Natural killer cell (primary cell): ENCODE measurements around the gene WNK2. TPM values are rescaled to one million over a fixed set of nuclear protein-coding genes. Genes with fewer than 3 reads are reported as not detected.
A peak's percentile ranks its signal among the peaks of the same experiment; 100 is the strongest.

Source experiments
- ATAC-seq, 3 donors: fragments of 150-1000 bp in 2 of 3; fragments of 200-7000 bp in 1 of 3; cut with Tn5 transposase; 1 replicate in 1 of 3; 2 replicates in 2 of 3; pipeline ENCODE4 v1.10.0; 2021; ENCODE audit warnings: mild to moderate bottlenecking in 2 of 3, moderate library complexity in 2 of 3
- DNase-seq, 2 donors: peaks; one replicate each; pipeline versions ENCODE4 v3.0.0 to v3.0.0-alpha.2; 2013 to 2021; ENCODE audit warnings: mixed read lengths in 1 of 2
- H3K27ac ChIP-seq: one replicate; pipeline ENCODE4 v1.5.1; 2013; ENCODE audit warnings: mild to moderate bottlenecking, low read length
- H3K27me3 ChIP-seq: one replicate; pipeline ENCODE4 v1.6.1; 2013; ENCODE audit warnings: low read length; ENCODE audit not compliant: control insufficient read depth, insufficient read depth
- H3K36me3 ChIP-seq: one replicate; pipeline ENCODE4 v1.6.1; 2013; ENCODE audit warnings: low read length; ENCODE audit not compliant: control insufficient read depth, insufficient read depth
- H3K4me1 ChIP-seq: one replicate; pipeline ENCODE4 v1.6.1; 2013; ENCODE audit warnings: low read length; ENCODE audit not compliant: control insufficient read depth, insufficient read depth
- H3K4me3 ChIP-seq: one replicate; pipeline ENCODE4 v1.5.1; 2013; ENCODE audit warnings: low read length
- H3K9me3 ChIP-seq: one replicate; pipeline ENCODE4 v1.6.1; 2013; ENCODE audit warnings: low read length; ENCODE audit not compliant: control insufficient read depth, insufficient read depth
- H3K27ac Mint-ChIP-seq, 2 donors: one replicate each; pipeline ENCODE4 v1.8.0; 2022; ENCODE audit warnings: mild to moderate bottlenecking in 2 of 2, mixed read lengths in 2 of 2, moderate library complexity in 1 of 2
- H3K27me3 Mint-ChIP-seq, 2 donors: one replicate each; pipeline ENCODE4 v1.8.0; 2022; ENCODE audit warnings: low read depth in 2 of 2, mixed read lengths in 2 of 2
- H3K36me3 Mint-ChIP-seq: one replicate; pipeline ENCODE4 v1.8.0; 2022; ENCODE audit warnings: mixed read lengths
- H3K4me1 Mint-ChIP-seq, 2 donors: one replicate each; pipeline ENCODE4 v1.8.0; 2022; ENCODE audit warnings: mixed read lengths in 2 of 2
- H3K4me3 Mint-ChIP-seq: one replicate; pipeline ENCODE4 v1.8.0; 2022; ENCODE audit warnings: mild to moderate bottlenecking, moderate library complexity, mixed read lengths
- H3K9me3 Mint-ChIP-seq, 2 donors: one replicate each; pipeline ENCODE4 v1.8.0; 2022; ENCODE audit warnings: mixed read lengths in 2 of 2
- CTCF ChIP-seq: fragments of 200-600 bp; IDR thresholded peaks from one replicate; pipeline ENCODE4 v1.8.0; 2022; ENCODE audit warnings: antibody characterized with exemption
- WGBS: methylation state at CpG from one replicate; pipeline ENCODE4 v1.1.7; 2013; ENCODE audit warnings: missing lambda C conversion rate; ENCODE audit not compliant: insufficient coverage; 5-methylcytosine and 5-hydroxymethylcytosine counted together
- intact Hi-C: fragments of 100-400 bp; cut with micrococcal nuclease; formaldehyde crosslinking; loops from one replicate; pipeline ENCODE4 v1.14.2; 2022
- total RNA-seq, 4 donors: library from RNA; stranded (reverse); fragments of 120-200 nt in 1 of 4; gene quantifications; one replicate each; pipeline versions ENCODE4 v1.2.3 to v1.2.4, GENCODE V29; 2013 to 2022

The WNK2 gene
- total RNA-seq, 3 donors from 2014 or later (not counting 1 experiment from before 2014, with no cell fraction given), result 0.25 TPM; not detected in 2

- intact Hi-C loops, result no loop called here
- Histone ChIP-seq H3K27me3 (peaks cover 7% of the 10 kb centered on the region), H3K36me3 (no peaks in the 10 kb centered on the region), H3K9me3 (no peaks in the 10 kb centered on the region), H3K4me1 (peaks cover 8% of the 10 kb centered on the region), H3K4me3 (no peak overlapping the region), H3K27ac (no peak overlapping the region)
- Mint-ChIP-seq H3K9me3 (no peaks in the 10 kb centered on the region), H3K36me3 (no peaks in the 10 kb centered on the region), H3K4me3 (no peak overlapping the region), H3K27ac (no peak overlapping the region), H3K27me3 (peaks cover 30 to 45% of the 10 kb centered on the region in 2 donors), H3K4me1 (peaks cover 0 to 9% of the 10 kb centered on the region in 2 donors)
- 93% methylated on average over 17 of the region's 17 CpGs for WGBS
- DNase-seq (no peak), ATAC-seq (no peak)
- no peak for TF ChIP-seq CTCF
These were observed 117.4 kb downstream of the WNK2 start for GRCh38 chr9:93301291-93301811.

GRCh38 chr9:93301911-93302541 lies 118.1 kb downstream of the WNK2 start:
- peaks cover 7% of the 10 kb centered on the region for H3K27me3 ChIP-seq
- Mint-ChIP-seq H3K27me3 (peaks cover 34 to 47% of the 10 kb centered on the region in 2 donors), H3K36me3 (no peaks in the 10 kb centered on the region), H3K4me1 (peaks cover 0 to 9% of the 10 kb centered on the region in 2 donors), H3K4me3 (no peak overlapping the region), H3K27ac (no peak overlapping the region), H3K9me3 (no peaks in the 10 kb centered on the region)
- 90% methylated on average over 16 of the region's 16 CpGs for WGBS
- H3K9me3 ChIP-seq, result no peaks in the 10 kb centered on the region
- no peak for DNase-seq
- no peak for ATAC-seq
- peaks cover 7% of the 10 kb centered on the region for H3K4me1 ChIP-seq
- H3K4me3 ChIP-seq, result no peak overlapping the region
- no peak for TF ChIP-seq CTCF
- no peaks in the 10 kb centered on the region for H3K36me3 ChIP-seq
- H3K27ac ChIP-seq, result no peak overlapping the region
- intact Hi-C loops, result loop anchor here (1.0 to 2.0 kb wide), 2 partner anchors 143 to 193 kb away; no protein-coding TSS in a partner anchor

GRCh38 chr9:93302586-93303257 lies 118.8 kb downstream of the WNK2 start:
- Histone ChIP-seq H3K9me3 (no peaks in the 10 kb centered on the region), H3K36me3 (no peaks in the 10 kb centered on the region), H3K27me3 (peaks cover 2% of the 10 kb centered on the region), H3K4me1 (peaks cover 5% of the 10 kb centered on the region), H3K27ac (no peak overlapping the region), H3K4me3 (no peak overlapping the region)
- intact Hi-C loops, result loop anchor here (1.0 to 2.0 kb wide), 2 partner anchors 144 to 193 kb away; no protein-coding TSS in a partner anchor
- Mint-ChIP-seq H3K4me1 (peaks cover 0 to 9% of the 10 kb centered on the region in 2 donors), H3K9me3 (no peaks in the 10 kb centered on the region), H3K4me3 (no peak overlapping the region), H3K27ac (no peak overlapping the region), H3K36me3 (no peaks in the 10 kb centered on the region), H3K27me3 (peaks cover 29 to 45% of the 10 kb centered on the region in 2 donors)
- peak; percentile 41 for TF ChIP-seq CTCF
- DNase-seq (peak in 1 of 2 donors; percentile 81), ATAC-seq (peak; percentile 58 to 78 (median 65))
- WGBS, result 76% methylated on average over 6 of the region's 6 CpGs
